ENCODE results near the gene TSPAN18. TPM values are rescaled to one million over a fixed set of nuclear protein-coding genes. Genes with fewer than 3 reads are reported as not detected.

The TSPAN18 gene
- total and polyA plus RNA-seq, 2 donors from 2014 or later: 13.8 to 38.1 TPM

GRCh38 chr11:44917741-44918140 is 191.0 kb downstream of the TSPAN18 start:
- Histone ChIP-seq H3K9ac (ENCODE audit: low read length in 3 of 3) (no peak overlapping the region), H3K4me1 (ENCODE audit: control insufficient read depth in 2 of 3, insufficient read depth in 2 of 3, low read depth in 1 of 3, low read length in 3 of 3) (no peaks in the 10 kb centered on the region), H3K36me3 (ENCODE audit: control insufficient read depth in 2 of 3, insufficient read depth in 3 of 3, low read length in 3 of 3) (no peaks in the 10 kb centered on the region), H3K4me3 (ENCODE audit: low read length in 3 of 3) (no peak overlapping the region), H3K27ac (ENCODE audit: low read depth in 2 of 2, low read length in 2 of 2) (no peak overlapping the region), H3K27me3 (ENCODE audit: control insufficient read depth, insufficient read depth, low read length) (no peaks in the 10 kb centered on the region), H3K9me3 (ENCODE audit: control insufficient read depth in 2 of 3, insufficient read depth in 1 of 3, low read length in 3 of 3) (no peaks in the 10 kb centered on the region)
- DNase-seq (no peak), FAIRE-seq (no peak)
- TF ChIP-seq CTCF (IDR thresholded peaks at IDR 0.05; ENCODE audit: borderline replicate concordance, extremely low read depth, insufficient read depth): no peak
- intact Hi-C loops (cut with DNase I): no loop called here

DNA sequence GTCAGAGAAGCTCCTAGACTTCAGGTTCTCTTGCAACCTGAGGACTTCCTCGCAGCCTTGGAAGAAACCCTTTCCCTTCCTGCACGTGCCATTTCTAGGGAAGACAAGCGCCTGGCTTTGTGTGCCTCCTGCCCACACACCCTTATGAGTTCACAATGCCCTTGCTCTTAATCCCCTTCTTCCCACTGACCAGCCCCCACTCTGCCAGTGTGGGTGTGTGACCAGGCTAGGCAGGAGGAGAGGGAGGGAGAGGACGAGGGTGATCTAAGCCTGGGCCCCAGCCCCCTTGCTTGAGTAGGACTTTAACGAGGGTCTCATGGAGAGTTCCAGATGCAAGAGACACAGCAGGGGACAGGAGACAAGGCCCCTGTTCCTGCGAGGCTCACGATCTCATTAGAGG is 193.7 kb downstream of the TSPAN18 start:
- intact Hi-C loops (cut with DNase I): no loop called here
- Histone ChIP-seq H3K36me3 (ENCODE audit: control insufficient read depth in 2 of 3, insufficient read depth in 3 of 3, low read length in 3 of 3) (no peaks in the 10 kb centered on the region), H3K4me3 (ENCODE audit: low read length in 3 of 3) (no peak overlapping the region), H3K27me3 (ENCODE audit: control insufficient read depth, insufficient read depth, low read length) (no peaks in the 10 kb centered on the region), H3K4me1 (ENCODE audit: control insufficient read depth in 2 of 3, insufficient read depth in 2 of 3, low read depth in 1 of 3, low read length in 3 of 3) (no peaks in the 10 kb centered on the region), H3K9ac (ENCODE audit: low read length in 3 of 3) (no peak overlapping the region), H3K9me3 (ENCODE audit: control insufficient read depth in 2 of 3, insufficient read depth in 1 of 3, low read length in 3 of 3) (no peaks in the 10 kb centered on the region), H3K27ac (ENCODE audit: low read depth in 2 of 2, low read length in 2 of 2) (no peak overlapping the region)
- no peak for TF ChIP-seq CTCF (IDR thresholded peaks at IDR 0.05; ENCODE audit: borderline replicate concordance, extremely low read depth, insufficient read depth)
- FAIRE-seq (no peak), DNase-seq (no peak)

DNA sequence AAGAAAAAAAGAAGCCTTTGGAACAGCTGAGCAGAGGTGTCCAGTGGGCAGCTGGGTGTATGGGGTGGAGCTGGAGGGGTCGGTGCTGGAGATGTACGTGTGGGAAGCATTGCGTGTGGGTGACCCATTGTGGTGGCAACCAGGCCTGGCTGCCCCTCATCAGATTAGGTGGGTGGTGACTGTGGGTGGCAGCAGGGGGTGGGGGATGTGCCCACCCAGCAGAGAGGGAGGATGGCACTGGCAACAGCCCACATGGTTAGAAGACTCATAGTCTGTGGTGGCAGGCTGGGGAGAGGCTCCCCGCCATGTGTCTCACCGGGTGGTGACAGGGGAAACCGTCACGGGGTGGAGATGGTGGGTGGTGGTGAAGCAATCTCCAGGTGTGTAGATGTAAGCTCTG is 196.4 kb downstream of the TSPAN18 start:
- no peaks in the 10 kb centered on the region for H3K36me3 ChIP-seq (ENCODE audit: control insufficient read depth in 2 of 3, insufficient read depth in 3 of 3, low read length in 3 of 3)
- no peaks in the 10 kb centered on the region for H3K27me3 ChIP-seq (ENCODE audit: control insufficient read depth, insufficient read depth, low read length)
- intact Hi-C loops (cut with DNase I): no loop called here
- H3K27ac ChIP-seq (ENCODE audit: low read depth in 2 of 2, low read length in 2 of 2): no peak overlapping the region
- H3K4me1 ChIP-seq (ENCODE audit: control insufficient read depth in 2 of 3, insufficient read depth in 2 of 3, low read depth in 1 of 3, low read length in 3 of 3): no peaks in the 10 kb centered on the region
- no peaks in the 10 kb centered on the region for H3K9me3 ChIP-seq (ENCODE audit: control insufficient read depth in 2 of 3, insufficient read depth in 1 of 3, low read length in 3 of 3)
- H3K4me3 ChIP-seq (ENCODE audit: low read length in 3 of 3): no peak overlapping the region
- no peak overlapping the region for H3K9ac ChIP-seq (ENCODE audit: low read length in 3 of 3)
- TF ChIP-seq CTCF (IDR thresholded peaks at IDR 0.05; ENCODE audit: borderline replicate concordance, extremely low read depth, insufficient read depth): no peak
- FAIRE-seq (no peak), DNase-seq (no peak)

DNA sequence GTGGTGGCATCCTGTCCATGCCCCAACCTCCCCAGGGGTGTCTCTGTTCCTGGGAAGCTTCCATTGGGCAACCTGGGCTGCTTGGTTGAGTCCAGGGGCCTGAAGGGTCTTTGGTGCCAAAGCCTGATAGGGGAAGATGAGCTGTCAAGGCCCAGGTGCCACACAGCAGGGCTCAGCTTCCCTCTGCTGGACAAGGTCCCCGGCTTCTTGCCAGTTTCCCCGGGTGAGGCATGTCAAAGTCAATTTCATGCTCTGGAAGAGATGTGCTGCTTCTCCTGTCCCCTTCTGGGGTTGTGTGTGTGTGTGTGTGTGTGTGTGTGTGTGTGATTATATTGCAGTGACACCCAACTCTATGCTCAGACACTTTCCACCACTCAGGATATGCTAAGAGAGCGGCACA is 197.0 kb downstream of the TSPAN18 start:
- Histone ChIP-seq H3K9me3 (ENCODE audit: control insufficient read depth in 2 of 3, insufficient read depth in 1 of 3, low read length in 3 of 3) (no peaks in the 10 kb centered on the region), H3K4me3 (ENCODE audit: low read length in 3 of 3) (no peak overlapping the region), H3K27me3 (ENCODE audit: control insufficient read depth, insufficient read depth, low read length) (no peaks in the 10 kb centered on the region), H3K36me3 (ENCODE audit: control insufficient read depth in 2 of 3, insufficient read depth in 3 of 3, low read length in 3 of 3) (no peaks in the 10 kb centered on the region), H3K27ac (ENCODE audit: low read depth in 2 of 2, low read length in 2 of 2) (no peak overlapping the region), H3K9ac (ENCODE audit: low read length in 3 of 3) (no peak overlapping the region), H3K4me1 (ENCODE audit: control insufficient read depth in 2 of 3, insufficient read depth in 2 of 3, low read depth in 1 of 3, low read length in 3 of 3) (no peaks in the 10 kb centered on the region)
- DNase-seq: no peak
- TF ChIP-seq CTCF (IDR thresholded peaks at IDR 0.05; ENCODE audit: borderline replicate concordance, extremely low read depth, insufficient read depth): no peak
- intact Hi-C loops (cut with DNase I): no loop called here
- FAIRE-seq: no peak
